GM18868 (cell line): ENCODE results near the gene KLHL30.
A peak's percentile ranks its signal among the peaks of the same experiment; 100 is the strongest.

Source experiments
- ATAC-seq: cut with Tn5 transposase; IDR thresholded peaks from one replicate; pipeline ENCODE4 v1.9.1; 2021; ENCODE audit warnings: mild to moderate bottlenecking, moderate library complexity; ENCODE audit not compliant: unreplicated experiment

Gene KLHL30

GRCh38 chr2:238117199-238118154, 21.0 kb upstream of the KLHL30 start:
- no peak for ATAC-seq

DNA sequence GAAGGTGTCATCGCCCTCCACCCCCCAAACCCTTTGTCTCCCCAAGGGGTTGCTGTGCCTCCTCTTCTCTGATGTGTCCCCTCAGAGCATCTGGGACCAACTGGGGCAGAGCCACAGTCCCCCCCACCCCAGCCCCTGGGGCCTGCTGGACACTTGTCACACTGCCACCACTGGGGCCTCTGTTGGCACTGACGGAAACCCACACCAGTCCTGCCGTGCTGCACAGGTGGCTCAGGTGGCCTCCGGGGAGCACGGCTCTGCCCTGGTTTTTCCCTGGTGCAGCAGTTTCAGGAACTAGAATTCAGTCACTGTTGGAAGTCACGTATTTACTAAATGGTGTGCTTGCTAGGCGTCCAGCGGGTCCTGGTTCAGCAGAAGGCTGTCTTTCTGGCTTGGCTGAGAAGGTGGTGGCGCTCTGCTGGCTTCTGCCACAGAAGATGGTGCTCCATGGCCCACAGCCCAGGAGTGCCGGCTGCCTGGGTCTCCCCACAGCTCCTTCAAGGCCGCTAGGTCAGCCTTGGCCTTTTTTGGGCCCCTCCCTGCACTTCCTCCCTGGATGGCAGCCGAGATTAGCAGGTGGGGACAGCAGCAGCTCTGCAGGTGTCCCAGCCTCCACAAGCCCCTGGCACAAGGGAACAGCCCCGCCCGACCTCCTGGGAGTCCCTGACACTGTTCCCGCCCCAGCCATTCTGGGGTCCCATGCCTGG, 18.6 kb upstream of the KLHL30 start:
- peak; percentile 53 for ATAC-seq

DNA sequence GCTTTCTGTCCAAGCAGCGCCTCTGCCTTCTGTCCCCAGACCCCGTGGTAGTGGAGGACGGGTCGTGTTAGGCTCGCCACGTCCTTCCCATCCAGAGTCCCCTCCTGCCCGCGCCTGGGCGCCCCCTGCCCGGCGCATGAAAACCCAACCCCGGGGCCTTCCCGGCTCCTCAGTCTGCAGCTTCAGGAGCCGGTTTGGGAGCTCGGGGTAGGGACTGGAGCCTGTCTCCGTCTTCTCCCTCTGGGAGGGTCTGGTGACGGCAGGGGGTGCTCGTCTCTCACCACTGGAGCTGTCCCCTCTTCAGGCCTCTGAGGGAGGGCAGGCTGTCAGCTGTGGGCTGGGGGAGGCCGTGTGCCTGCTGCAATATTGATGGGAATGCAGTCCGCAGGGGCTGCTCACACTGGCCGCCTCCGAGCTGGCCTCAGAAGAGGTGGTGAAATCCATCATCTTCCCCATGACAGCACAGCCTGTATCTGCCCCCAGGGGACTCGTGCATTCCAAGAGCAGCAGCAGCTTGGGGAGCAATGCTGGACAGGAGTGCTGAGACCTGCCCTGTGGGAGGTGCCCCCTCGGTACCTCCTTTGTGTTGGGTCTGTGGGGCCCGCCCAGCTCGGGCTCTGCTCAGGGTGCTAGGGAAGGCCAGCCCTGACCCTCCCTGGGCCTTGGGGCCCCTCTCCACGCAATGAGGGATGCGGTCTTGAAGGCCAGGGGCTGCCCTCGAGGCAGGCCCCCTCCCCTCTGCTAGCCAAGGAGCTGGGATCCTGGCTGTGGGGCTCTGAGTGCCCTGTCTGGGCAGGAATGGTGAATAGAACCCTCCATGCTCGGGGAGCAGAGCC, 17.8 kb upstream of the KLHL30 start:
- ATAC-seq: no peak

- no peak for ATAC-seq
Measured at GRCh38 chr2:238121511-238122286, 16.8 kb upstream of the KLHL30 start.

DNA sequence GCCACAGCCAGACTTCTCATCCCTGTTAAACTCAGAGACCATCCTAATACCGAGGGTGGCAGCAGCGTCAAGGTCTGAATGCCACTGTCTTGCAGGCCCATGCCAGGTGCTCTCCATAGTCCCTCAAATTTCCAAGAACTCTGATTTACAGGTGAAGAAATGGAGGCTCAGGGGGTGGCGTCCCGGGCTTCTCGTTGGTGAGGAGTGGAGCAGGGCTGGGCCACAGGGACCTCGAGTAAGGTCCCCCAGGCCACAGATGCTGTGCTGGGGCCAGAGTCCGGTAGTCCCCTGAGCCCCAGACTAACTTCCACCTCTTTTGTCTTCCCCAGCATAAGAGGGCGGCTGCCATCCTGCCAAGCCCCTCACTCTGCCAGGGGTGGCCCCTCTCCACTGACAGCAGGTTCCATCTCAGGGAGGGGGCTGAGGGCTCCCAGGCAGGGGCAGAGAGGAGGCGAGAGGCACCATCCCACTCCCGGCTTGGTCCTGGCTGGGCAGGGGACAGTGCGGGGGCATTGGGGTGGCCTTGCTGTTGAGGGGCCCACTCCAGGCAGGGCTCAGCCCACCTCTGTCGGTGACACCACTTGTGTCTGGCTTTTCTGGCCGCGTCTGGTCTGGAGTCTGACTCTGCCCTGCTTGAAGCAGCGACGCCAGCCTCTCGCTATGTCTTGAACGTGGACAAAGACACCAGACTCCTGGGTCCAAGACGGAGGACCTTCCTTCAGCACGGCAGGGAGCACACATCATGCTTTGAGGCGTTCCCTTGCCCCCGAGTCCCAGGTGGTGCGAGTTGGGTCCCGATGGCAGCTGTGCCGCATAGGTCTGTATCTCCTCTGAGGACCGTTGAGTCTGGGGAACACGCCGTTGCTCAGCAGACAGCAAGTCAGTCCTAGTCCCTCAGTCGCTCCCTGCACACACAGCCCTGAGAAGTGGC, 15.9 kb upstream of the KLHL30 start:
- no peak for ATAC-seq

GRCh38 chr2:238123218-238123971, 15.1 kb upstream of the KLHL30 start:
- ATAC-seq: no peak

GRCh38 chr2:238123991-238124470, 14.4 kb upstream of the KLHL30 start:
- ATAC-seq: no peak

DNA sequence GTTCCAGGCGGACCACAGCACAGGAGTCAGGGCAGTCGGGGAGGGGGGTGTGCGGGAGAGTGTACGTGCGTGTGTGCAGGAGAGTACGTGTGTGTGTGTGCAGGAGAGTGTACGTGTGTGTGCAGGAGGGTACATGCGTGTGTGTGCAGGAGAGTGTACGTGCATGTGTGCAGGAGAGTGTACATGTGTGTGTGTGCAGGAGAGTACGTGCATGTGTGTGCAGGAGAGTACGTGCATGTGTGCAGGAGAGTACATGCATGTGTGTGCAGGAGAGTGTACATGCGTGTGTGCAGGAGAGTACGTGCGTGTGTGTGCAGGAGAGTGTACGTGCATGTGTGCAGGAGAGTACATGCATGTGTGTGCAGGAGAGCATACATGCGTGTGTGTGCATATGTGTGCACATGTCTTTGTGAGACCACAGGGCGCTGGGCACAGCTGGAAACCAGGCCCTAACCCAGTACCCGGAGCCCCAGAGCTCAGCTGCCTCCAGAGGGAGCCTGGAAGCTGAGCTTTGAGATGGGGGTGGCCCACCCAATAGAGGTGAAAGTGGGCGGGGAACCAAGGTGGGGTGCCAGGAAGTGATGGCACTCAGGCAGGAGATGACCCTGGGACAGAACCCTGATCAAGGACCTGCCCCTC, 13.9 kb upstream of the KLHL30 start:
- no peak for ATAC-seq

DNA sequence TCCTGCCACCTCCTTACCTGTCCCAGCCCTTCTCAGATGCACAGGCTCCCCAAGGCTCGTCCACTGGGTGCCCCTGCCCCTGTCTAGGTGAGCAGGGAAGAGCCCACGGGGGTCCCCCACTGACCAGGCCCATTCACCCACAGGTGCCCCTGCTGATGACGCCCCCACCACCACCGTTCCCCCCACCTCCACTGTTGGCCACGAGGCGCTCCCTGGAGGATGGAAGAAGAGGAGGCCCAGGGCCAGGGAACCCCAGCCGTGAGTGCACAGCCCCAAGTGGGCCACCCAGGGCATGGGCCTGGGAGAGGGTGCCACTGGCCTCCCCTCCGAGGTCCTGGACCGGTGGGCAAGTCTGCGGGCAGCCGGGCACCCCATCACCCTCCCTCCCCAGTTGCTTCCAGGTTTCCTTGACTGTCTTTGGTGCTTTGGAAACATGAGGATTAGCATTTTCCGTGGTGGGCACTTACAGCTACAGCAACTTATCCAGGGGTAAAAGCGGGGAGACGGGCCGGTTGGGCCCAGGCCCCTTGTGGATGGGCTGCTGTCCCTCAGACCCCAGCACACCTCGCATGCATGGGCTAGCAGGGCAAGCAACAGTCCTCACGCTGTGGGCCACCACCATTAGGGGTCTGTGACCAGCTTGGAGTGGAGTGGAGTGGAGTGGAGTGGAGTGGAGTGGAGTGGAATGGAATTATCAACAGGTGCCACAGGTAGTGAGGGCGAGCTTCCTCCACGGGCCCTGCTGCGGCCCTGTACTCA, 13.2 kb upstream of the KLHL30 start:
- ATAC-seq: no peak

DNA sequence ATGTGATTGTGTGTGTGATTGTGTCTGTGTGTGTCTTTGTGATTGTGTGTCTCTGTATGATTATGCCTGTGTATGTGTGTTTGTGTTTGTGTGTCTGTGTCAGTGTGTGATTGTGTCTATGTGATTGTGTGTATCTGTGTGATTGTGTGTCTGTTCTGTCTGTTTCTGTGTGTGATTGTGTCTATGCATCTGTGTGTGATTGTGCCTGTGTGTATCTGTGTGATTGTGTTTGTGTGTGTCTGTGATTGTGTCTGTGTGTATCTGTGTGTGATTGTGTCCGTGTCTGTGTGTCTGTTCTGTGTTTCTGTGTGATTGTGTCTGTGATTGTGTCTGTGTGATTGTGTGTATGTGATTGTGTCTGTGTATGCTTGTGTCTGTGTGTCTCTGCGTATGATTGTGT, 12.1 kb upstream of the KLHL30 start:
- no peak for ATAC-seq

GRCh38 chr2:238126775-238127164, 11.7 kb upstream of the KLHL30 start:
- ATAC-seq: no peak

- no peak for ATAC-seq
Measured at GRCh38 chr2:238127165-238128060, 11.1 kb upstream of the KLHL30 start.

- ATAC-seq: no peak
Measured at GRCh38 chr2:238128061-238128440, 10.4 kb upstream of the KLHL30 start.

DNA sequence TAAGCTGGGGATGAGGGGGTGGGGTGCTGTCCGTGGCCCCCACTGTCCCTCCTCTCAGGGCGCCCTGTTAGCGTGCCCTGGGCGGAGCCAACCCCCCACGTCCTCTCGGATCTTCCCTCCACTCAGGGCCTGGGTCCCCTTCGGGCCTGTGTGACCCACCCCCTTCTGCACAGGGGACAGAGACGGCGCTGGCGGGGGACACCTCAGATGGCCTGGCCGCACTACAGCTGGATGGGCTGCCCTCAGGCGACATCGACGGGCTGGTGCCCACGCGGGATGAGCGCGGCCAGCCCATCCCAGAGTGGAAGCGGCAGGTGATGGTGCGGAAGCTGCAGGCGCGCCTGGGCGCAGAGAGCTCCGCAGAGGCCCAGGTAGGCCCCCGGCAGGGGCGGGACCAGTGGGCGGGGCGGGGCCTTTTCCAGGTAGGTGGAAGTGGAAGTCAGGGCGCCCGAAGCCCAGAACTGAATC, 9.9 kb upstream of the KLHL30 start:
- no peak for ATAC-seq

DNA sequence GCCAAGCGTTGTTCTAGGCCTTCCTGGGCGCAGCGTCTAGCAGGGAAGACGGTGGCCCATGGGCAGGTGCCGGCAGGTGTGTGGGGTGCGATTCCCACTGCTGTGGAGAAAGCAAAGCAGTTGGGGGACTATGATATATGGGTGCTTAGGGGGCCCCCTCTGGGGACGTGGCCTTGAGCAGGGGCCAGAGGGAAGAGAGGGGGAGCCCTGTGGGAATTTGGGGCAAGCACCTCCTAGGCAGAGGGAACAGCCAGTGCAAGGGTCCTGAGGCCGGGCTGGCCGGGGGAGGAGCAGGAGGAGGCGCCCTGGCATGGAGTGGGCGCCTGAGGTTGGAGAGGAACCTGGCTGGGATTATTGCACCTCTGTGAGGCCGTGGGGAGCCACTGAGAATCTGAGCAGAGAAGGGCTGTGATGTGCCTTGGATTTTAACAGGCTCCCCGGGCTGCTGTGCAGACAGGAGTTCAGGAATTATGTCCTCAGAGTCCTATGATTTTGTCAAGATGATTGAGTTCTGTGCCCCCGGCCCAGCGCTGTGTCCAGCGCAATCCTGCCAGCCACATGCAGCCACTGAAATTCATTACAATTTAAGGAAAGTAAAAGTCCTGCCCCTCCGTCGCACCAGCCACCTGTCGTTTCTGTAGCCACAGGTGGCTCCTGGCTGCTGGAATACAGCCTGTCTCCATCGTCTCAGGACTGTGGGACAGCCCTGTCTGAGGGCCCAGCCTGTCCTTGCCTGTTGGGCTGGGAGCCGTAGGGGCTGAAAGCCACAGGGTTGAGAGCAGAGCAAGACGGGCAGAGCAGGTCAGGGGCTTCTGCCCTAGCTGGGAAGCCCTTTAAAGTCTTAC, 9.1 kb upstream of the KLHL30 start:
- no peak for ATAC-seq
